Measurements from ENCODE around the gene NAA80.

NAA80 gene

GRCh38 chr3:50254577-50255250 is 44.5 kb downstream of the NAA80 start:
- DNase-seq: no peak

GRCh38 chr3:50251220-50251619 is 48.0 kb downstream of the NAA80 start:
- no peak for DNase-seq

- no peak for DNase-seq
Measured at GRCh38 chr3:50250514-50250913, 48.7 kb downstream of the NAA80 start.

GRCh38 chr3:50249457-50249856 is 49.7 kb downstream of the NAA80 start:
- DNase-seq: no peak

GRCh38 chr3:50248387-50248786 is 50.8 kb downstream of the NAA80 start:
- DNase-seq: no peak

- DNase-seq: no peak
Measured at GRCh38 chr3:50246517-50246954, 52.7 kb downstream of the NAA80 start.

Measured in NCI-H1105 treated with DMSO at 0.1 percent for 48 hours (cell line).